HCT116 (cell line): Measurements from ENCODE around the gene ZNF618. TPM values are rescaled to one million over a fixed set of nuclear protein-coding genes. Genes with fewer than 3 reads are reported as not detected.

Source experiments
- ATAC-seq: fragments of 200-7000 bp; cut with Tn5 transposase; 2 replicates; pipeline ENCODE4 v1.9.1; 2020; ENCODE audit warnings: mild to moderate bottlenecking, moderate library complexity
- BruUV-seq: library from RNA; stranded (reverse); fragments of 400-500 nt; replicated peaks from 2 replicates; lab custom pipeline; 2021; lab: Mats Ljungman, UMichigan
- CTCF ChIA-PET: fragments of 300-600 bp; sonication (Branson Sonifier 250); formaldehyde crosslinking; loops from one replicate; lab custom pipeline; 2021; ENCODE audit warnings: antibody characterized with exemption; lab: Charles Lee
- POLR2A ChIA-PET: fragments of 300-600, 350-600 bp; sonication (Branson Sonifier 250); formaldehyde crosslinking; loops from one replicate; lab custom pipeline; 2021; ENCODE audit warnings: antibody characterized with exemption; lab: Charles Lee
- RAD21 ChIA-PET, 2 experiments: fragments of 300-600 bp; sonication (Branson Sonifier 250); formaldehyde crosslinking; loops; one replicate each; lab custom pipeline; 2023; ENCODE audit warnings: low total read pairs in 2 of 2; ENCODE audit not compliant: uncharacterized antibody in 2 of 2, unreplicated experiment in 2 of 2, low non-redundant PET in 1 of 2; lab: Charles Lee
- DNase-seq: peaks from one replicate; pipeline ENCODE4 v3.0.0-alpha.2; 2010; ENCODE audit warnings: low read depth, low spot score
- H2AFZ ChIP-seq: fragments of 200-600 bp; shearing (Covaris generic), sonication (generic); 2 replicates; pipeline ENCODE4 v1.6.1; 2017; ENCODE audit warnings: low read depth, mixed run types, mixed read lengths, antibody characterized with exemption, low read length; ENCODE audit not compliant: poor library complexity, severe bottlenecking
- H3K27ac ChIP-seq: 2 replicates; pipeline ENCODE4 v1.5.1; 2012; ENCODE audit warnings: low read depth, low read length
- H3K27me3 ChIP-seq: fragments of 200-600 bp; sonication (generic); 2 replicates; pipeline ENCODE4 v1.6.1; 2016; ENCODE audit warnings: mixed run types, low read length, mixed read lengths; ENCODE audit not compliant: insufficient read depth
- H3K36me3 ChIP-seq, 2 experiments: fragments of 200-500 bp in 1 of 2; fragments of 200-600 bp in 1 of 2; sonication (Bioruptor generic) in 1 of 2; sonication (generic) in 1 of 2; 2 replicates each; pipeline versions ENCODE4 v1.5.1 to v1.6.1; 2014 to 2016; ENCODE audit warnings: low read length in 2 of 2, inconsistent platforms in 1 of 2, mixed read lengths in 1 of 2, mixed run types in 1 of 2; ENCODE audit not compliant: insufficient read depth in 2 of 2, control insufficient read depth in 1 of 2
- H3K4me1 ChIP-seq, 2 experiments: fragments of 200-600 bp in 1 of 2; sonication (generic) in 1 of 2; 2 replicates each; pipeline versions ENCODE4 v1.5.1 to v1.6.1; 2012 to 2017; ENCODE audit warnings: low read length in 2 of 2, inconsistent platforms in 1 of 2, mild to moderate bottlenecking in 1 of 2, mixed read lengths in 1 of 2, mixed run types in 1 of 2, moderate library complexity in 1 of 2; ENCODE audit not compliant: insufficient read depth in 2 of 2, control insufficient read depth in 1 of 2
- H3K4me2 ChIP-seq: fragments of 200-600 bp; sonication (generic); 2 replicates; pipeline ENCODE4 v1.6.1; 2017; ENCODE audit warnings: mixed run types, low read length, mixed read lengths
- H3K4me3 ChIP-seq, 2 experiments: fragments of 200-600 bp in 1 of 2; sonication (generic) in 1 of 2; replicated peaks in 1 of 2; 2 replicates each; pipeline ENCODE4 v1.5.1; 2011 to 2016; ENCODE audit warnings: low read length in 2 of 2, control low read depth in 1 of 2, low read depth in 1 of 2, mild to moderate bottlenecking in 1 of 2, mixed read lengths in 1 of 2, mixed run types in 1 of 2
- H3K79me2 ChIP-seq: fragments of 200-600 bp; sonication (generic); 2 replicates; pipeline ENCODE4 v1.6.1; 2017; ENCODE audit warnings: mild to moderate bottlenecking, mixed run types, low read length, moderate library complexity, mixed read lengths; ENCODE audit not compliant: insufficient read depth
- H3K9ac ChIP-seq: fragments of 200-600 bp; sonication (generic); 2 replicates; pipeline ENCODE4 v1.6.1; 2016; ENCODE audit warnings: low read length, mixed read lengths
- H3K9me2 ChIP-seq: fragments of 200-600 bp; sonication (generic), shearing (Covaris generic); 2 replicates; pipeline ENCODE4 v1.6.1; 2017; ENCODE audit warnings: mixed run types, mild to moderate bottlenecking, moderate library complexity; ENCODE audit not compliant: insufficient read depth
- H3K9me3 ChIP-seq, 2 experiments: fragments of 200-500 bp in 1 of 2; fragments of 200-600 bp in 1 of 2; sonication (Bioruptor generic) in 1 of 2; sonication (generic) in 1 of 2; 2 replicates each; pipeline ENCODE4 v1.6.1; 2014 to 2017; ENCODE audit warnings: low read length in 2 of 2, mixed read lengths in 2 of 2, inconsistent platforms in 1 of 2, low read depth in 1 of 2, mild to moderate bottlenecking in 1 of 2, mixed run types in 1 of 2, moderate library complexity in 1 of 2; ENCODE audit not compliant: control insufficient read depth in 1 of 2, insufficient read depth in 1 of 2
- H4K20me1 ChIP-seq: fragments of 200-600 bp; sonication (generic), shearing (Covaris generic); 2 replicates; pipeline ENCODE4 v1.6.1; 2017; ENCODE audit warnings: mixed run types, mild to moderate bottlenecking, moderate library complexity; ENCODE audit not compliant: insufficient read depth
- EZH2phosphoT487 ChIP-seq: fragments of 200-600 bp; IDR thresholded peaks from 2 replicates; pipeline ENCODE4 v1.6.1; 2018; ENCODE audit warnings: antibody characterized with exemption, borderline replicate concordance
- REST ChIP-seq: IDR thresholded peaks from 2 replicates; pipeline ENCODE4 v1.6.1; 2012; ENCODE audit warnings: low read depth
- SIN3A ChIP-seq: IDR thresholded peaks from 2 replicates; pipeline ENCODE4 v1.6.1; 2012; ENCODE audit warnings: low read depth
- SP1 ChIP-seq: IDR thresholded peaks from 2 replicates; pipeline ENCODE4 v1.6.1; 2012; ENCODE audit warnings: low read depth
- SRF ChIP-seq: IDR thresholded peaks from 2 replicates; pipeline ENCODE4 v1.6.1; 2012; ENCODE audit warnings: low read depth
- intact Hi-C: fragments of 100-400 bp; cut with micrococcal nuclease; formaldehyde crosslinking; loops from 2 replicates; pipeline ENCODE4 v1.10.0; 2022
- total RNA-seq: library from RNA; stranded (reverse); gene quantifications from one replicate; pipeline ENCODE4 v1.2.1, GENCODE V29; 2021; ENCODE audit not compliant: unreplicated experiment

Gene ZNF618
- total RNA-seq, 1 experiment from 2014 or later, result 13.5 TPM

GRCh38 chr9:114083666-114084065, 207.6 kb downstream of the ZNF618 start:
- no peaks in the 10 kb centered on the region for H3K27me3 ChIP-seq
- DNase-seq, result no peak
- H3K36me3 ChIP-seq, result no peaks in the 10 kb centered on the region
- RAD21 ChIA-PET, result interaction anchor here in 1 of 2 experiments (0.5 kb wide), 1 partner anchor 14 kb away, joined by 7 read pairs; no protein-coding TSS in a partner anchor
- H3K79me2 ChIP-seq, result no peaks in the 10 kb centered on the region
- no peak for ATAC-seq
- H3K27ac ChIP-seq, result no peak overlapping the region
- H3K9me3 ChIP-seq, result no peaks in the 10 kb centered on the region
- H4K20me1 ChIP-seq, result no peaks in the 10 kb centered on the region
- H3K9me2 ChIP-seq, result no peaks in the 10 kb centered on the region
- H3K4me3 ChIP-seq, result no peak overlapping the region
- intact Hi-C loops, result no loop called here
- TF ChIP-seq EZH2phosphoT487 (no peak), SRF (no peak), SP1 (no peak), SIN3A (no peak), REST (no peak)
- CTCF ChIA-PET, result interaction anchor here (0.7 to 3.1 kb wide), 6 partner anchors 12 to 346 kb away, joined by 3 to 20 read pairs (median 4); no protein-coding TSS in a partner anchor
- POLR2A ChIA-PET, result no interaction called here
- H3K9ac ChIP-seq, result no peak overlapping the region
- BruUV-seq, result no TSS peak
- H3K4me1 ChIP-seq, result no peaks in the 10 kb centered on the region
- no peak overlapping the region for H2AFZ ChIP-seq
- no peak overlapping the region for H3K4me2 ChIP-seq
